ENCODE results near the gene PRKCA. TPM values are rescaled to one million over a fixed set of nuclear protein-coding genes. Genes with fewer than 3 reads are reported as not detected.

PRKCA gene
- total and polyA plus RNA-seq, 9 of the 15 experiments (the other 6 are each of a cell fraction or from before 2014, with no cell fraction given), result 3.2 to 33.0 (median 17.8) TPM

DNA sequence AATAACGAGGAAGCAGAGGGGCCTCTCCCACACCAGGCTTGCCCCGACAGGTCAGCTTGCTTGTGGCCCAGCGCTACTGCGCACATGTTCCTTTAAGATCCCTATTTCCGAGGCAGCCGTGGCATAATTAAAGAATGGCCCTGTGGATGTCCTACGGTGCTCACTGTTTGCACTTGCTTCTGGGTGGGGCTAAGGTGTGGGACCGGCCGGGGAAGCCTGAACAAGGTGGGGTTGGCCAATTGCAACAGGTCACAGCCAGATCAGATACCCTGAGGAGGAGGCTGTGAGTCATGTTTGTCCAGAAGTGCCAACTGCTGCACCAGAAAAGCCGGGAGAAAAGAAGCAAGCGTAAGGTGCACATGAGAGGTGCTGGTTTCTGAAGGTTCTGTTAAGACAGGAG lies 374.0 kb downstream of the PRKCA start (continued):
- no peak for TF ChIP-seq FIP1L1 (IDR thresholded peaks at IDR 0.05; ENCODE audit: low read depth, low read length, poor library complexity, severe bottlenecking)
- TF ChIP-seq GTF2A2 (tag; IDR thresholded peaks at IDR 0.05), result no peak
- no peak for TF ChIP-seq ZNF134 (CRISPR knock-in tag; conservative IDR thresholded peaks at IDR 0.05)
- TF ChIP-seq ZBTB40 (IDR thresholded peaks at IDR 0.05), result no peak
- TF ChIP-seq ZBTB40 (CRISPR knock-in tag; IDR thresholded peaks at IDR 0.05), result no peak
- no peak for TF ChIP-seq ZNF584 (CRISPR knock-in tag; IDR thresholded peaks at IDR 0.05; ENCODE audit: low read depth)
- TF ChIP-seq HDAC6 (IDR thresholded peaks at IDR 0.05; ENCODE audit: low read depth, low read length), result no peak
- TF ChIP-seq CREB1 (IDR thresholded peaks at IDR 0.05), result no peak
- TF ChIP-seq CREB1 (CRISPR knock-in tag; IDR thresholded peaks at IDR 0.05), result no peak
- no peak for TF ChIP-seq SMC3 (conservative IDR thresholded peaks at IDR 0.05; ENCODE audit: insufficient read depth, low read depth, low read length)
- no peak for TF ChIP-seq ZNF551 (CRISPR knock-in tag; IDR thresholded peaks at IDR 0.05)
- no peak for TF ChIP-seq ZNF274 (IDR thresholded peaks at IDR 0.05; ENCODE audit: borderline replicate concordance, low read depth, low read length)
- no peak for TF ChIP-seq ESRRA (IDR thresholded peaks at IDR 0.05; ENCODE audit: borderline replicate concordance, low read depth)
- no peak for TF ChIP-seq SPI1 (IDR thresholded peaks at IDR 0.05; ENCODE audit: borderline replicate concordance, low read depth, low read length)

All from K562 (cell line).